Left renal cortex interstitium (tissue), 4 donors: ENCODE results near the gene VAC14. TPM values are rescaled to one million over a fixed set of nuclear protein-coding genes. Genes with fewer than 3 reads are reported as not detected.
A peak's percentile ranks its signal among the peaks of the same experiment; 100 is the strongest.
"Not testable (repeated sequence)": the region's sequence is repeated elsewhere in the genome, so short reads cannot be mapped to it uniquely, and the experiment has no call there.

ENCODE experiments used
- DNase-seq, 4 donors: peaks; one replicate each; pipeline ENCODE4 v3.0.0-alpha.2; 2013; ENCODE audit warnings: low read depth in 4 of 4, low spot score in 2 of 4, missing footprints in 1 of 4
- polyA plus RNA-seq, 4 donors: library from polyadenylated mRNA; unstranded; fragments of 120-200 nt; gene quantifications; one replicate each; pipeline ENCODE4 v1.2.1, GENCODE V29; 2013; ENCODE audit not compliant: insufficient read length in 4 of 4

Gene VAC14
- polyA plus RNA-seq, 4 donors = 38.8 to 48.3 (median 40.7) TPM

- peak; percentile 56 to 90 (median 77) for DNase-seq
These were observed 146.9 kb downstream of the VAC14 start for GRCh38 chr16:70653809-70654771.

GRCh38 chr16:70653406-70653805 is 147.6 kb downstream of the VAC14 start:
- DNase-seq = no peak

GRCh38 chr16:70652322-70652721 is 148.6 kb downstream of the VAC14 start:
- no peak for DNase-seq

- DNase-seq = no peak
These were observed 149.4 kb downstream of the VAC14 start for GRCh38 chr16:70651524-70651923.

- DNase-seq = no peak
These were observed 150.7 kb downstream of the VAC14 start for GRCh38 chr16:70650216-70650615.

GRCh38 chr16:70649300-70649699 is 151.7 kb downstream of the VAC14 start:
- DNase-seq = no peak

GRCh38 chr16:70648606-70649005 is 152.4 kb downstream of the VAC14 start:
- DNase-seq = no peak

GRCh38 chr16:70647441-70648359 is 153.3 kb downstream of the VAC14 start:
- DNase-seq = no peak

- no peak for DNase-seq
These were observed 154.4 kb downstream of the VAC14 start, which contains the start of gene IL34 for GRCh38 chr16:70646260-70647241. IL34 (plus strand) TSS chr16:70646559; CDS start chr16:70646948, 389 bp downstream.

GRCh38 chr16:70644763-70645597 is 156.0 kb downstream of the VAC14 start:
- DNase-seq = no peak

GRCh38 chr16:70643264-70643663 is 157.7 kb downstream of the VAC14 start:
- not testable (repeated sequence) for DNase-seq

GRCh38 chr16:70642633-70643032 is 158.3 kb downstream of the VAC14 start:
- no peak for DNase-seq

GRCh38 chr16:70638814-70639792 is 161.9 kb downstream of the VAC14 start:
- no peak for DNase-seq

Other genes with a start within 250 kb of the VAC14 start
- 1 to 10 TPM in 2 of 4 donors, under 1 TPM in 2; 0.62 to 1.2 (median 1.1) TPM for gene IL34, start 154.6 kb downstream of the VAC14 start, polyA plus RNA-seq
- 10 to 100 TPM; 40.4 to 59.9 (median 46.4) TPM for gene MTSS2, start 115.1 kb downstream of the VAC14 start, polyA plus RNA-seq